Measurements from ENCODE around the gene ZCCHC24. TPM values are rescaled to one million over a fixed set of nuclear protein-coding genes. Genes with fewer than 3 reads are reported as not detected.

Gene ZCCHC24
- total and polyA plus RNA-seq, 2 of the 8 experiments (the other 6 are each of a cell fraction or from before 2014, with no cell fraction given), result 3.9 to 6.9 TPM

- TF ChIP-seq CHD2 (IDR thresholded peaks at IDR 0.05; ENCODE audit: low read length) (no peak), POLR2AphosphoS5 (IDR thresholded peaks at IDR 0.05; ENCODE audit: low read depth, low read length) (no peak), CTBP2 (IDR thresholded peaks at IDR 0.05; ENCODE audit: borderline replicate concordance, insufficient read depth, insufficient read length, low read length) (no peak), SP4 (IDR thresholded peaks at IDR 0.05; ENCODE audit: low read length) (no peak)
Measured at GRCh38 chr10:79348640-79348988, 96.8 kb downstream of the ZCCHC24 start (continued).
